ENCODE data around the gene NPLOC4. TPM values are rescaled to one million over a fixed set of nuclear protein-coding genes. Genes with fewer than 3 reads are reported as not detected.
A peak's percentile ranks its signal among the peaks of the same experiment; 100 is the strongest.

Gene NPLOC4
- total RNA-seq, 1 experiment from 2014 or later = 32.4 TPM

DNA sequence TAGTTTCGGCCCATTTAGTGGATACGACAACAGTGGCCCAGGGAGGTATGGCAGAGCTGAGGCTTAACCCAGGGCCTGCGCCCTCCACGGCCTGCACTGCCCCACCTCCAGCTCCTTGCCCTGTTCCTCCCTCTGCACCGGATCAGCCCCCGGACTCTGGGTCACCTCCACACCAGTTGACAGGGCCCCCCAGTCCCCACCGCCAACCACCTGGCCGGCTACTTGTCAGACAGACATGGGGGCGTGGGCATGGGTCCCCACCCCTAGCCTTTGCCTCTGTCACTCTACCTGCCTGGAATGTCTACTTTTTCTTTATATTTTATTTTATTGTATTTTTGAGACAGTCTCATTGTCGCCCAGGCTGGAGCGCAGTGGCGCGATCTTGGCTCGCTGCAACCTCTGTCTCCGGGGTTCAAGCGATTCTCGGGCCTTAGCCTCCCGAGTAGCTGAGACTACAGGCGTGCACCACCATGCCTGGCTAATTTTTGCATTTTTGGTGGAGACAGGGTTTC, 121.3 kb downstream of the NPLOC4 start:
- Histone ChIP-seq H3K9me3 (ENCODE audit: low read length) (no peaks in the 10 kb centered on the region), H2AFZ (ENCODE audit: low read length) (no peak overlapping the region), H3K4me3 (ENCODE audit: low read length) (peak overlapping the region; percentile 68), H3K36me3 (ENCODE audit: insufficient read depth, low read length) (peaks cover 19% of the 10 kb centered on the region), H3K4me2 (ENCODE audit: low read depth, low read length, poor library complexity, severe bottlenecking) (peak overlapping the region; percentile 94), H3K4me1 (ENCODE audit: low read length) (peaks cover 62% of the 10 kb centered on the region), H3K27me3 (ENCODE audit: low read length) (no peaks in the 10 kb centered on the region), H3K9ac (ENCODE audit: low read length) (peak overlapping the region; percentile 90), H3K27ac (ENCODE audit: low read length) (peak overlapping the region; percentile 93), H4K20me1 (ENCODE audit: insufficient read depth, low read depth, low read length) (peaks cover 31% of the 10 kb centered on the region), H3K9me2 (replicated peaks; ENCODE audit: insufficient read depth, low read length) (no peaks in the 10 kb centered on the region), H3K79me2 (ENCODE audit: low read length) (peaks cover 11% of the 10 kb centered on the region)
- no peak for DNase-seq

DNA sequence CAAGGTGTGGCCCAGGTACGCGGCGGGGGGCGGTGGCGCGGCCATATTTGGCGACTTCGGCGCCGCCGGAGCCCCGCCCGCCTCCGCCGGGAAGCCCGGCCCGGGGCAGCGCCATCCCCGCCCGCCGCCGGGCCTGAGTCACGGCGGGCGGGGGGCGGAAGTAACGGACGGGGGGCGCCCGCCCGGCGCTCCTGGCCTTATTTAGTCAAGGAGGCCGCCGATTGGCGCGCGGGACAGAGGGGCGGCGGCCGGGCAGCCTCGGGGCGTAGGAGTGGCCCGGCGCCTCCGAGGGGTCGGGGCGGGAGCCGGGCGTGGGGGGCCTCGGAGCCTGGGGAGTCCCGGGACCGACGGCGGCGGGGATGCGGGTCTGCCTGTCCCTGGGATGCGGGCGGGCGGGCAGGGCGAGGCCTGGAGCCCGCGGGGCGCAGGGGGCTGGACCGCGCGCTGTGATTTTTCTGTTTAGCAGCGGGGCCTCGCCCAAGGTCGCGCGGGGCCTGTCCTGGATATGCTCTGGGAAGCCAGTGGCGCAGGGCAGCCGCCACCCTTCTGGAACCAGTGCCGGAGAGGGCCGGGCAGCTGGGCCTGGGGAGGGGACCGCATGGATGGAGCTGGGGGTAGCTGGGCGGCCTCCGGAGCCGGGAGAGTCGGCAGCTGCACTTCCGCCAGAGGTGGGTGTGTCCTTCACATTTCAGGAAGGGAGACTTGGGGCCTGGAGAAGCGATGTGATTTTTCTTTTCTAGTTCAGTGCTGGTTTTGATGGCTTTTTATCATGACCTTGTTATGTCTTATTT, 122.0 kb downstream of the NPLOC4 start:
- Histone ChIP-seq H3K27ac (ENCODE audit: low read length) (peak overlapping the region; percentile 93), H3K36me3 (ENCODE audit: insufficient read depth, low read length) (peaks cover 26% of the 10 kb centered on the region), H3K9ac (ENCODE audit: low read length) (peak overlapping the region; percentile 90), H3K9me3 (ENCODE audit: low read length) (no peaks in the 10 kb centered on the region), H3K9me2 (replicated peaks; ENCODE audit: insufficient read depth, low read length) (no peaks in the 10 kb centered on the region), H3K27me3 (ENCODE audit: low read length) (no peaks in the 10 kb centered on the region), H3K4me1 (ENCODE audit: low read length) (peaks cover 68% of the 10 kb centered on the region), H3K4me2 (ENCODE audit: low read depth, low read length, poor library complexity, severe bottlenecking) (peak overlapping the region; percentile 94), H4K20me1 (ENCODE audit: insufficient read depth, low read depth, low read length) (peaks cover 32% of the 10 kb centered on the region), H3K79me2 (ENCODE audit: low read length) (peaks cover 11% of the 10 kb centered on the region), H2AFZ (ENCODE audit: low read length) (no peak overlapping the region), H3K4me3 (ENCODE audit: low read length) (peak overlapping the region; percentile 68)
- peak; percentile 88 for DNase-seq

GRCh38 chr17:81514489-81514738, 122.5 kb downstream of the NPLOC4 start:
- Histone ChIP-seq H3K27me3 (ENCODE audit: low read length) (no peaks in the 10 kb centered on the region), H2AFZ (ENCODE audit: low read length) (no peak overlapping the region), H4K20me1 (ENCODE audit: insufficient read depth, low read depth, low read length) (peaks cover 30% of the 10 kb centered on the region), H3K36me3 (ENCODE audit: insufficient read depth, low read length) (peaks cover 27% of the 10 kb centered on the region), H3K9me3 (ENCODE audit: low read length) (no peaks in the 10 kb centered on the region), H3K4me1 (ENCODE audit: low read length) (peaks cover 69% of the 10 kb centered on the region), H3K79me2 (ENCODE audit: low read length) (peaks cover 11% of the 10 kb centered on the region), H3K9ac (ENCODE audit: low read length) (peak overlapping the region; percentile 90), H3K27ac (ENCODE audit: low read length) (peak overlapping the region; percentile 93), H3K4me3 (ENCODE audit: low read length) (peak overlapping the region; percentile 68), H3K4me2 (ENCODE audit: low read depth, low read length, poor library complexity, severe bottlenecking) (peak overlapping the region; percentile 94), H3K9me2 (replicated peaks; ENCODE audit: insufficient read depth, low read length) (no peaks in the 10 kb centered on the region)
- no peak for DNase-seq

- Histone ChIP-seq H2AFZ (ENCODE audit: low read length) (no peak overlapping the region), H3K4me2 (ENCODE audit: low read depth, low read length, poor library complexity, severe bottlenecking) (peak overlapping the region; percentile 94)
- peak; percentile 79 for DNase-seq
These were observed 123.0 kb downstream of the NPLOC4 start for GRCh38 chr17:81513753-81514488.

DNA sequence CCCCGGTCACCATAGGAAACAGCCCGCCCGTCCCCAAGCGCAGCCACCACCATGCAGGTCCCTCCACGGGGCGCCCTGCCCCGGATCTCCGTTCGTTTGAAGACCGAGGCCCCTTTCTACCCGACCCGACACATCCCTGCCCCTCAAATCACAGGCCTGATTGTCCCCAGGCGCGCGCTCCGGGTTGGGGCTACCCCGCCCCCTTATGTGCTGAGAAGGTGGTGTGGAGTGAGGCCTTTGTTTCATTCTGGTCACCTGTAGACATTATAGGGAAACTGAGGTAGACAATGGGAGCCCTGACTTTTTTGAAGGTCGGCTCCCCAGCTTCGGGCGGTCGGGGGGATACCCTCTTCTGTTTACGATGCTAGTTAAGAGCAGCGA, 123.5 kb downstream of the NPLOC4 start:
- Histone ChIP-seq H2AFZ (ENCODE audit: low read length) (no peak overlapping the region), H3K79me2 (ENCODE audit: low read length) (peaks cover 11% of the 10 kb centered on the region), H3K9ac (ENCODE audit: low read length) (peak overlapping the region; percentile 90), H3K36me3 (ENCODE audit: insufficient read depth, low read length) (peaks cover 27% of the 10 kb centered on the region), H3K4me3 (ENCODE audit: low read length) (peak overlapping the region; percentile 68), H3K27me3 (ENCODE audit: low read length) (no peaks in the 10 kb centered on the region), H3K9me3 (ENCODE audit: low read length) (no peaks in the 10 kb centered on the region), H3K27ac (ENCODE audit: low read length) (peak overlapping the region; percentile 93), H3K4me2 (ENCODE audit: low read depth, low read length, poor library complexity, severe bottlenecking) (peak overlapping the region; percentile 94), H3K4me1 (ENCODE audit: low read length) (peaks cover 64% of the 10 kb centered on the region), H3K9me2 (replicated peaks; ENCODE audit: insufficient read depth, low read length) (no peaks in the 10 kb centered on the region), H4K20me1 (ENCODE audit: insufficient read depth, low read depth, low read length) (peaks cover 28% of the 10 kb centered on the region)
- DNase-seq = peak; percentile 92

More at GRCh38 chr17:81513753-81514488, 123.0 kb downstream of the NPLOC4 start:
- H3K4me1 ChIP-seq (ENCODE audit: low read length) = peaks cover 69% of the 10 kb centered on the region
- peak overlapping the region; percentile 93 for H3K27ac ChIP-seq (ENCODE audit: low read length)
- H4K20me1 ChIP-seq (ENCODE audit: insufficient read depth, low read depth, low read length) = peaks cover 28% of the 10 kb centered on the region
- peak overlapping the region; percentile 68 for H3K4me3 ChIP-seq (ENCODE audit: low read length)
- H3K9me2 ChIP-seq (replicated peaks; ENCODE audit: insufficient read depth, low read length) = no peaks in the 10 kb centered on the region
- H3K27me3 ChIP-seq (ENCODE audit: low read length) = no peaks in the 10 kb centered on the region
- peak overlapping the region; percentile 90 for H3K9ac ChIP-seq (ENCODE audit: low read length)
- peaks cover 11% of the 10 kb centered on the region for H3K79me2 ChIP-seq (ENCODE audit: low read length)
- H3K36me3 ChIP-seq (ENCODE audit: insufficient read depth, low read length) = peaks cover 27% of the 10 kb centered on the region
- no peaks in the 10 kb centered on the region for H3K9me3 ChIP-seq (ENCODE audit: low read length)

DNA sequence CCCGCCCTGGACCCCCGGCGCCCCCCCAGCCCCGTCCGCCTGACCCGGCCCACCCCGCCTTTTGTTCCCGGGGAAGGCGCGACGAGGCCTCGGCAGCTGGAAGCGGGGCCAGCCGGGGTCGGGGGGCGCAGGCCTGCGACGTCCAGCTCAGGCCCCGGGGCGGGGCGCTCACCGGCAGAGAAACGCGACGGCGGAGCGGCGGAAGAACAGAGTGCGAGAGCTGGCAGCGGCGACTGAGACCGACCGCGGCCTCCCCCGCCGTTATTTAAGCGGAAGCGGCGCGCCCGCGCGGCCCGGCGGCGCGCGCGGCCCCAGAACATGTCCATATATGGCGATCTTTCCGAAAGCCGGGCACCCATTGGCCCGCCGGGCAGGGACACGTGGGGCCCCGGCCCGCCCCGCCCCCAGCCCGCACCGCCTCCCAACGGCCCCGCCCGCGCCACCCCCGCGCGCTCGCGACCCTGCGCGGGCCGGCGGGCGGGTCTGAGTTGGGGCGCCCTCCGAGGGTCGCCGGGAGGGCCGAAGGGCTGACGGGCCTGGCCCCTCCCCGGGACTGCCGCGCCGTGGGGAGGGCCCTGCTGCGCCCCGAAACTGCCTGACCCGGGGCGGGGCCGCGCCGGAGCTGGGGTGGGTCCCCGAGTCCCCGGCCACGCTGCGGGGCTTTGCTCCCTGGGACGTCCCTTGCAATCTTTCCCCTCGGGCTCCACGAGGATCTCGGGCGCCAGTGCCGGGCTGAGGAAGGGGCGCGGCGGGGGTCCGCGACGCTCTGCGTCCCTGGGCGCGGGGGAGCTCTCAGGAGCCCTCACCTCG, 124.1 kb downstream of the NPLOC4 start, which contains the start of gene ACTG1:
Gene ACTG1, minus strand, starts transcription at position 238 of the 810 bp plus-strand sequence. CDS start 445 bp downstream, outside the sequence.
- H3K9ac ChIP-seq (ENCODE audit: low read length) = peak within 1 kb of the TSS; percentile 96
- no peaks in the 10 kb centered on the region for H3K9me2 ChIP-seq (replicated peaks; ENCODE audit: insufficient read depth, low read length)
- no peaks in the 10 kb centered on the region for H3K9me3 ChIP-seq (ENCODE audit: low read length)
- H3K27me3 ChIP-seq (ENCODE audit: low read length) = no peaks in the 10 kb centered on the region
- peaks cover 58% of the 10 kb centered on the region for H3K4me1 ChIP-seq (ENCODE audit: low read length)
- peaks cover 27% of the 10 kb centered on the region for H3K36me3 ChIP-seq (ENCODE audit: insufficient read depth, low read length)
- H3K4me2 ChIP-seq (ENCODE audit: low read depth, low read length, poor library complexity, severe bottlenecking) = peak within 1 kb of the TSS; percentile 94
- peaks cover 11% of the 10 kb centered on the region for H3K79me2 ChIP-seq (ENCODE audit: low read length)
- peak within 1 kb of the TSS; percentile 82 for H3K4me3 ChIP-seq (ENCODE audit: low read length)
- no peak within 1 kb of the TSS for H2AFZ ChIP-seq (ENCODE audit: low read length)
- peaks cover 28% of the 10 kb centered on the region for H4K20me1 ChIP-seq (ENCODE audit: insufficient read depth, low read depth, low read length)
- H3K27ac ChIP-seq (ENCODE audit: low read length) = peak within 1 kb of the TSS; percentile 93
- peak; percentile 96 for DNase-seq

GRCh38 chr17:81511804-81512561, 124.9 kb downstream of the NPLOC4 start:
- peak overlapping the region; percentile 78 for H3K27ac ChIP-seq (ENCODE audit: low read length)
- H3K27me3 ChIP-seq (ENCODE audit: low read length) = no peaks in the 10 kb centered on the region
- peaks cover 27% of the 10 kb centered on the region for H3K36me3 ChIP-seq (ENCODE audit: insufficient read depth, low read length)
- peak overlapping the region; percentile 84 for H3K4me2 ChIP-seq (ENCODE audit: low read depth, low read length, poor library complexity, severe bottlenecking)
- H4K20me1 ChIP-seq (ENCODE audit: insufficient read depth, low read depth, low read length) = peaks cover 28% of the 10 kb centered on the region
- peak overlapping the region; percentile 82 for H3K4me3 ChIP-seq (ENCODE audit: low read length)
- H3K9me2 ChIP-seq (replicated peaks; ENCODE audit: insufficient read depth, low read length) = no peaks in the 10 kb centered on the region
- H3K4me1 ChIP-seq (ENCODE audit: low read length) = peaks cover 50% of the 10 kb centered on the region
- peaks cover 11% of the 10 kb centered on the region for H3K79me2 ChIP-seq (ENCODE audit: low read length)
- no peak overlapping the region for H2AFZ ChIP-seq (ENCODE audit: low read length)
- peak overlapping the region; percentile 96 for H3K9ac ChIP-seq (ENCODE audit: low read length)
- DNase-seq = peak; percentile 61
- H3K9me3 ChIP-seq (ENCODE audit: low read length) = no peaks in the 10 kb centered on the region
